ENCODE results near the gene IPPK. TPM values are rescaled to one million over a fixed set of nuclear protein-coding genes. Genes with fewer than 3 reads are reported as not detected.

Gene IPPK
- total RNA-seq, 1 experiment from 2014 or later = 15.4 TPM

- TF ChIP-seq TCF7L2 (IDR thresholded peaks at IDR 0.05; ENCODE audit: borderline replicate concordance, extremely low read depth, insufficient read depth, insufficient read length) (no peak), CBX3 (IDR thresholded peaks at IDR 0.05; ENCODE audit: low read depth) (no peak), CEBPB (IDR thresholded peaks at IDR 0.05; ENCODE audit: low read depth) (no peak), ZBTB33 (IDR thresholded peaks at IDR 0.05; ENCODE audit: extremely low read depth, insufficient replicate concordance, low read length) (no peak), MAX (IDR thresholded peaks at IDR 0.05) (no peak), POLR2AphosphoS5 (IDR thresholded peaks at IDR 0.05; ENCODE audit: low read depth, low read length) (no peak), ATF3 (IDR thresholded peaks at IDR 0.05) (no peak), ZNF274 (IDR thresholded peaks at IDR 0.05; ENCODE audit: low read depth, low read length) (no peak)
- Histone ChIP-seq H4K20me1 (ENCODE audit: insufficient read depth) (no peaks in the 10 kb centered on the region), H3K4me2 (ENCODE audit: low read length) (no peak overlapping the region), H3K4me1 (ENCODE audit: control insufficient read depth in 1 of 2, insufficient read depth in 2 of 2, low read length in 2 of 2) (no peaks in the 10 kb centered on the region), H3K27me3 (ENCODE audit: insufficient read depth, low read length) (no peaks in the 10 kb centered on the region), H3K79me2 (ENCODE audit: insufficient read depth, low read length) (no peaks in the 10 kb centered on the region), H3K36me3 (ENCODE audit: control insufficient read depth in 1 of 2, insufficient read depth in 2 of 2, low read length in 2 of 2) (no peaks in the 10 kb centered on the region), H3K9ac (ENCODE audit: low read length) (no peak overlapping the region), H3K27ac (ENCODE audit: low read depth, low read length) (no peak overlapping the region), H3K9me2 (ENCODE audit: insufficient read depth) (no peaks in the 10 kb centered on the region), H2AFZ (ENCODE audit: low read depth, low read length, poor library complexity, severe bottlenecking) (no peak overlapping the region), H3K9me3 (ENCODE audit: control insufficient read depth in 1 of 2, insufficient read depth in 1 of 2, low read depth in 1 of 2, low read length in 2 of 2) (no peaks in the 10 kb centered on the region), H3K4me3 (replicated peaks in 1 of 2; ENCODE audit: low read depth in 1 of 2, low read length in 2 of 2) (no peak overlapping the region)
- POLR2A ChIA-PET = no interaction called here
- CTCF ChIA-PET = no interaction called here
- DNase-seq (ENCODE audit: low read depth, low spot score) (no peak), ATAC-seq (no peak)
- intact Hi-C loops (cut with micrococcal nuclease) = no loop called here
- RAD21 ChIA-PET (ENCODE audit: low non-redundant PET in 1 of 2, low total read pairs in 2 of 2, uncharacterized antibody in 2 of 2, unreplicated experiment in 2 of 2) = no interaction called here
- BruUV-seq (replicated peaks) = no TSS peak
Measured at GRCh38 chr9:92602413-92602812, 67.5 kb downstream of the IPPK start.

Data from HCT116 (cell line).